NCI-H2029 (cell line): ENCODE measurements around the gene ALG1L2.
"Not testable (repeated sequence)": the region's sequence is repeated elsewhere in the genome, so short reads cannot be mapped to it uniquely, and the experiment has no call there.

Experiments
- DNase-seq: peaks from one replicate; lab custom pipeline; 2025; lab: John Stamatoyannopoulos, UW

ALG1L2 gene

DNA sequence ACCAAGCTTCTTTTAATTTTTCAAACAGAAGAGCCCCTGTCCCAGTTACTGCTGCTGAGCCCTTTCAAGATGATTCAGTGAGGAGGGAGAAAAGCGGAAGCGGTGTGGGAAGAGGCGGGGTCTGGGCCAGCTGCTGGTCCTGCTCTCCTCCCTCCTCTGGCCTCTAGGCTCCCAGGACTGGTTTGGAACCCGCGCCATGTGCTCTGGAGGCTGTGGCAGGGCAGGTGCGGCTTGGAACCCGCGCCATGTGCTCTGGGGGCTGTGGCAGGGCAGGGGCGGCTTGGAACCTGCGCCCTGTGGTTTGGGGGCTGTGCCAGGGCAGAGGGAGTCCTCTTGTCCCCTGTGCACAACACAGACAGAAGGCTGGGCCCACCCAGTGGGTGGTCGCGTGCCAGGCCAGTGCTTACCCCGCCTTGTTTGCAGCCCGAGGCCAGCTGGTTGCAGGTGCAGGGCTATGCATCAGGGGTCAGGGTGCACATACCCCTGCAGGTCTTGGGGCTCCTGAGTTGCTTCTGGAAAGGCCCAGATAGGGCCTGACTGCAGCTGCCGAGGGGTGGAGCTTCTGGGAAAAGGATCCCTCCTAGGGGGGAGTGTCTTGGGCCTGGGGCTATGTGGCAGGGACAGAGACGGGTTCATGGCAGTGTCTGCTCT is 12.2 kb downstream of the ALG1L2 start:
- no peak for DNase-seq

DNA sequence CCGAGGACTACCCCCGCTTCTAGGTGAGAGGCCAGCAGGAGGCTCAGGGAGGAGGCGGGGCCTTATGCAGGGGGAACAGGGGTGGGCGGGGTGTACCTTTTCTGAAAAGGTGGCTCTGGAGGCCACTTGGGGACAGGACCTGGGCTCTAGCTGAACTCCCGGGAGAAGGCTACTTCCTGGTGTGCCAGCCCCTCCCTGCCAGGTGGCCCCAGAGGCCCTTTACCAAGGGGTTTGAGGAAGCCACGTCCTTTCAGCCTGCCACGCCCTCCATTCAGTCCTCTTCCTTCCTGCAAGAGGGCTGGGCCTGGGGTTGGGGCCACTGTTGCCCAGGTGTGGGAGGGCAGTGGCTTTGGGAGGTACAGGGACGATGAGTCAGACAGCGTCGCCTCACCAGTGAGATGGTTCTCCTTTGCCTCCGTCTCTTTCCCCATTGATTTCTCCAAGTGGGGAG is 12.9 kb downstream of the ALG1L2 start:
- DNase-seq: not testable (repeated sequence)

DNA sequence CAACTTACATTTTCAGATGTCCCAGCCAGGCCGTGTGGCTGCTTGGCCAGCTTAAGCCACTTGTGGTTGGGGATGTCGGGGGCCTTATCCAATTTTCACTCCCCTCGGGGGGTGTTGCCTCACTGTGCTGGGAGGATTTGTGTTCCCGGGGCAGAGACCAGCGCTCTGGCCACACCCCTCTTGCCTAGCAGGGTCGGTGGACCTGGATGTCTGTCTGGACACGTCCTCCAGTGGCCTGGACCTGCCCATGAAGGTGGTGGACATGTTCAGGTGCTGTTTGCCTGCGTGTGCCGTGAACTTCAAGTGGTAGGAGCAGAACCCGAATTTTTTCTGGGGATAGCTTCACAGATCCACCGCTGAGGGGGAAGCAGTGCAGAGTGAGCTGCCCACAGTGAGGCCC is 14.2 kb downstream of the ALG1L2 start:
- DNase-seq: not testable (repeated sequence)

DNA sequence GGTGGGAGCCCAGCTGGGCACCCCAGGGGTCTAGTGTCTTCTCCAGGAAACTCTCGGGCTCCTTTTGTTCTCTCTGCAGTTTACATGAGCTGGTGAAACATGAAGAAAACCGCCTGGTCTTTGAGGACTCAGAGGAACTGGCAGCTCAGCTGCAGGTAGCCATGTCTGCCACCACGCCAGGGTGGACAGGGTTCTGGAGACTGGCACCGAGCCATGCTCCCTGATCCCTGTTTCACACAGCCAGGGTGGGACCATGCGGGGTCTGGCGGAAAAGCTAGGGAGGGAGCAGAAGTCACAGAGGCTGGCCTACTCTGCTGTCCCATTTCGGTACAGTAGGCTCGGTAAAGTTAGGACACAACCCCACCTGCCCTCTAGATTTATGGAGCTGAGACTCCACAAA is 15.5 kb downstream of the ALG1L2 start:
- DNase-seq: not testable (repeated sequence)

DNA sequence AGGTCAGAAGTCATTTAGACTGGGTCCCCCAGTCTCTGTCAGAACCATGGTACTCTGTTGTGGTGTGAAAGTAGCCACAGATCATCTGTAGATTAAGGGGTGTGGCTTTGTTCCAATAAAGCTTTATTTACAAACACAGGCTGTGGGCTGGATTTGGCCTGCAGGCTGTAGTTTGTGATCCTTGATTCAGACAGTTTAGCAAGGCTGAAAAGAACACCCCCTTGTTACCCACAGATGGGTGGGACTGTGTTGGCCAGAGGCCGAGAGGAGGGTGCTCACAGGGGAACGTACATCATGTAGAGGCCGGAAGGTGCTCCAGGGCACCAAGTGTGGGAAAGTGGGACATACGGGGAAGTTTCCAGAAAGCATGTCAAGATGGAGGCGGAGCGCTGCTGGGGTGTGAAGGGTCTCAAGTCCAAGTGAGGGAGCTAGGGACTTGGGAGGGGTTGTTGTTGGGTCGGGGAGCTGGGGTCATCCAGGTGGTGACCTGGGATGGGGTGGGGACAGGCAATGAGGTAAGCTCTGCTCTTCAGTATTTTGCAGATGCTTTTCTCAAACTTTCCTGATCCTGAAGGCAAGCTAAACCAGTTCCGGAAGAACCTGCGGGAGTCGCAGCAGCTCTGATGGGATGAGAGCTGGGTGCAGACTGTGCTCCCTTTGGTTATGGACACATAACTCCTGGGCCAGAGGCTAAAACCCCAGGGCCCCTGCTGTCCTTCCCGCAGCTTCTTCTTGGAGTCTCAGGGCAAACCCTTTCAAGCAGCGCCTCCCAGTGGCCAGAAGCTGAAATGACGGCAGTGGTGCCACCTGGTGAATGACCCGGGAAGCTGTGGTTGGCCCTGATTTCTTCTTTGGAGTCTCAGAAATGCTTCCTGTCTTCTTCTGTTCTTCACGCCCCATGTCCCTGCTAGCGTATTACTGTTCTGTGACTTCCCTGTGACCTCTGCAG is 16.3 kb downstream of the ALG1L2 start:
- DNase-seq: not testable (repeated sequence)

DNA sequence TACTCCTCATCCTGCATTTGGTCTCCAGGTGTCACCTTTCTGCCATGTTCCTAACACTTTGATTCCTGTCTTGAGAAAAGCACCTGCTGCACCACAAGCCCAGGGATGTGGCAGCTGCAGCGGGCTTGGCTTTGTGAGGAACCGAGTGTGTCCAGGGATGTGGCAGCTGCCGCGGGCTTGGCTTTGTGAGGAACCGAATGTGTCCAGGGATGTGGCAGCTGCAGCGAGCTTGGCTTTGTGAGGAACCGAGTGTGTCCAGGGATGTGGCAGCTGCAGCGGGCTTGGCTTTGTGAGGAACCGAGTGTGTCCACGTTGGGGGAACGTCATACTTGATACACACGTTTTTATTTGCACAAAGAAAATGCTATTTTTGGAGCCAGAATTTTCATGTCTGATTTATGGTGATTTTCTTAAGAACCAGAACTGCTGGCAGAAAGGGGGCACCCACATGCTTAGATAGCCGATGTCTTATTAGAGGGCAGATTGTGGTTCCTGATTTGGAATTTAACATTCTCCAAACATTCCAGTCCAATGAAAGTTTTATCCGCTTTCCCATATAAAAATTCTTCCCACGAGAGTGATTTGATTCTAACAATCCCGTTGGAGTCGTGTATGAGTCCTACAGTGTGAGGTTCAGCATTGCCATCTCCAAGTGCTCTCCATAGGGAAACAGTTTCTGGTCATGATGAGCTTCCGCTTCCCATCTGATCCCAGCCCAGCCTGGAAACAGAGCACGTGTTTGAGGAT is 17.2 kb downstream of the ALG1L2 start:
- DNase-seq: not testable (repeated sequence)

DNA sequence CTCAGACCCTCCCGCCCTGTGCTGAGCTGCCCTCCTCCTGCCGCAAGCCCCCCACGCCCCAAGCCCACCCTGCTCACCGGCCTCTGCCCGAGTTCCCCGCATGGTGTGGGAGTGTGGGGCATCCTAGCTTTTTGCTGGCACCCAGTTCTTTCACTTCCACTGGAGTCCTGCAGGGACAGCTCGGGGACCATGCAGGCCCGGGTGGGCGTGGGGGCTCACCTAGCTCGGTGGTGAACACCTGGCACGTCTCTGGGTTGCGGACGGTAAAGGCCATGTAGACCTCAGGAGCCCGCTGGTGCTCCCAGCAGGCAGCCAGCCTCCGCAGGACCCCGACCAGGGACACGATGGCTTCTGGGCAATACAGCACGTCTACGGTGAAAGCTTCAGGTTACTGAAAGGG is 20.9 kb downstream of the ALG1L2 start:
- not testable (repeated sequence) for DNase-seq

DNA sequence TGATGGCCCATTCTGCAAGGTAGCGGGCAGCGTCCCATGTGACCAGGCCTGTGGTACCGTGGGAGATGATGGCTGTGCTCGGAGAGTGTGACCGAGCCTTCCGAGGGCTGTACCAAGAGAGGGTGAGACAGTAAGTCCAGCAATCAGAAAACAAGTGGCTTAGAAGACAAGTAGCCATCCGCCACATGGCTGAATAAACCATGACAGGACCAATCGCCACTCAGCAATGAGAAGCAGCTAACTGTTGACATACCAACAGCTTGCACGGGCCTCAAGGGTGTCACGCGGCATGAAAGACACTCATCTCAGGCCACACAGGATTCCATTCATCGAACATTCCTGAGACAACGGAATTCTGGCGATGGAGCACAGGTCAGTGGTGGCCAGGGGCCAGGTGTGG is 22.6 kb downstream of the ALG1L2 start:
- DNase-seq: not testable (repeated sequence)

DNA sequence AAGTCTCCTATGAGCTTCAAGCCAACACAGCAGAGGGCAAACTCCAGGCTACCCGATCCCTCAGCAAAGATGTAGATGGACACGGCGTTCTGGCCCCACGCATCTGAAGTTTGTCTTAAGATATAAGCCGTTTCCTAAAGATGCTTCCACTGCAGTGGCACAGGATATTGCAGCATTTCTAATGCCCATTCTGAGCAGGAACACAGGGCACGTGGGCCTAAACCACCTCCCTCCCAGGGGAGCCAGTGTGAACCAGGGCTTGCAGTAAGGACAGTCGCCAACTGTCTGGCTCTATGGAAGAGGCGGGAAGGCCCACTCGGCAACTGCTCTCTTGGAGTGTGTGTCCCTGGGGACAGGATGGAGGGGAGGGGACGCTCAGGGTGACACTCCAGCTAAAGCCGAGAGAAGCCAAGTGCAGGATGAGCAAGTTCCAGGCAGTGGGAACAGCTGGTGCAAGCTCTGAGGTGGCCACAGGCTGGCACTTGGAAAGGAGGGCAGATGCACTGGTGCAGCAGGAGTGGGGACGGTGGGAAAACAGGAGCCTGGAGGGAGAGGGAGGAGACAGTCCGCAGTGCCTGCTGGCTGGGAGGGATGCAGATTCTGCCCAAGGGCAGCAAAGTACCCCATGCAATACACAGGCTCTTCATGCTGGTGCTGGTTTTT is 25.8 kb downstream of the ALG1L2 start:
- not testable (repeated sequence) for DNase-seq

DNA sequence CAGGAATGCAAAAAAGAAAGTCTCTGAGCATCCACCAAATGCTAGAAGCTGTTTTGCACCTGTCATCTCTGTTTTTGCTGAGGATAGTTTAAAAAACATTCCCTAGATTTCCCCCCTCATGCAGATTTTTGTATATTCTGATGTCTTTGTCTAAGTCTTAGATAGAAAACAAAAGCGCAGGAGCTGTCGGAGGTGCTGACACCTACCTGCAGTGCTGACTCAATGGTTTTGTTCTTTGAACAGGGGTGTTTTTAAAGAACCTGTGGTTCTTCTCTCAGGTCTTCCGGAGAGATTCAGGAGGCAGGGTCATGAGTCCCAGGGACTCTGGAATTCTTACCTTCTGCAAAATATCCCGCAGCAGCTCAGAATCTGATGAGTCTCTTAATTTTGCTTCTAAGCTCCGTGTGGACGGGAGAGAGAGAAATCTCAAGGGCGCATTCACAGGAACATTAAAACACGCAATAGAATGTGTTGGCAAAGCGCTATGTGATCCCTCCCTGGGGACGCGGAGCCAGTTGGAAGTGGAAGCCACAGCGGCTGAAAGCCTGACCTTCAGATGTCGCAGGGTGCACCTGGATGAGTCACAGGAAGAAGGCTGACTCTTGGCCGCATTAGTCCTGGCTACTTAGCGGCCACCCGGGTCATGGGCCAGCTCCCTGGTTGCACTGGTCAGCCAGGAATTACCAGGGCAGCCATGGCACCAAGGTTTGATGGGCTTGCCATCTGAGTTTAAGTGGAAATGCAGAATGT is 27.4 kb downstream of the ALG1L2 start:
- DNase-seq: not testable (repeated sequence)

DNA sequence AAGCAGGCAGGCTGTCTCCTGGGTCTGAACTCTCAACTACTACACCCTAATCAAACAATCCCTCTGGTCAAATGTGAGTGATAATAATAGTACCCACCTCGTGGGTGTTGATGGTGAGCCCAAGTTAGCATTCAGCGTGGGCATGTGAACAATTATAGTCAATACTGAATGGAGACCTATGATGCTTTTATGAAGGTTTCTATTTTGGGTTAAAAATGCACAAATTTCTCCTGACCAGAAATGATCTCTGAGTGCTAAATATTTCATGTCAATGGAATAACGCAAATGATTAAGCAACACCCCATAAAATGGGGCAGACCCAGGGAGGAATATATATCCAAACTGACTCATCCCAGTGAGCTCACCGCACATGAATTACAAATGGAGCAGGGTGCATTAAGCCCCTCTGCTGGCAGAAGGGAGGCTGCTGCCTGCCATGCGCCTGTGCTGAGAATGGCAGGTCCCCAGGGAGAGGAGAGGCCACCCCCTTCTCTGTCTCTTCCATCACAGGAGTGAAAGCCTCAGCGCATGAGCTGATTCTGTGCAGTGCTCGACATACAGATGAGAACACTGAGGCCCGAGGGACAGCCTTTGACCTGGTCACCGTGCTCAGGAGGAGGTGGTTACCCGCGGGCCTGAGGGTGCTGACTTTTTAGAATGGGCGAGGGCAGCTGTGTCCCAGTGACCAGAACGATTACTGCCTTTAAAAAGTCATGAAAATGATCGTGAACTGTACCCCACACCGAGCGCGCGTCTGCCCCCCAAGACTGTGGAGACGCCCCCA is 28.9 kb downstream of the ALG1L2 start:
- DNase-seq: not testable (repeated sequence)

DNA sequence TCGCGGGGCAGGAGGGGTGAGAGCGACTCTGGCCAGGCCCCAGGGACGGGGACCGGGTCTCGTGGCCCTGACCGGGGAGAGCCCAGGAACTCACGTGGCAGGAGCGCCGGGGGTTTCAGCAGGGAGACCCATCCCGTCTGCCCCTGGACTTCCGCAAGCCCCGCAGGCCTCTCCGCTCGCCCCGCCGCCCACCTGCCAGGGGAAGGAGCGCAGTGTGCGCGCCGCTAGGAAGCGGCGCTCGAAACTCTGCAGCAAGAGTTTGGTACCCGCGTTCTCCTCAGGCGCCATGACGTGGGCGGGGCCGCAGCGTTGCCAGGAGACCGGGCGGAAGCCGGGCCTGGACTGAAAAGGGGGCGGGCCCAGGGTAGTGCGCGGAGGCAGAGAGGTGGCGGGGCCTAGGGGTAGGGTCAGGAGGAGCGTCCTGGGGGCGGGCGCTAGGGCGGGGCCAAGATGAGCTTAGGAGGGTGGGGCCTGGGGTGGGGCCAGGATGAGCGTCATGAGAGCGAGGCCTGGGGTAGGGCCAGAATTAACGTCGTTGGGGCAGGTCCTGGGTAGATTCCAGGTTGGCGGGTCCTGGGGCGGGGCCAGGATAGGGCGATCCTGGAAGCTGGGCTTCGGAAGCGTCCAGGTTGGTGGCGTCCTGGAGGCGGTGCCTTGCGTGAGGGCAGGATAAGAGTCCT is 29.7 kb downstream of the ALG1L2 start:
- peak; percentile 88 for DNase-seq

DNA sequence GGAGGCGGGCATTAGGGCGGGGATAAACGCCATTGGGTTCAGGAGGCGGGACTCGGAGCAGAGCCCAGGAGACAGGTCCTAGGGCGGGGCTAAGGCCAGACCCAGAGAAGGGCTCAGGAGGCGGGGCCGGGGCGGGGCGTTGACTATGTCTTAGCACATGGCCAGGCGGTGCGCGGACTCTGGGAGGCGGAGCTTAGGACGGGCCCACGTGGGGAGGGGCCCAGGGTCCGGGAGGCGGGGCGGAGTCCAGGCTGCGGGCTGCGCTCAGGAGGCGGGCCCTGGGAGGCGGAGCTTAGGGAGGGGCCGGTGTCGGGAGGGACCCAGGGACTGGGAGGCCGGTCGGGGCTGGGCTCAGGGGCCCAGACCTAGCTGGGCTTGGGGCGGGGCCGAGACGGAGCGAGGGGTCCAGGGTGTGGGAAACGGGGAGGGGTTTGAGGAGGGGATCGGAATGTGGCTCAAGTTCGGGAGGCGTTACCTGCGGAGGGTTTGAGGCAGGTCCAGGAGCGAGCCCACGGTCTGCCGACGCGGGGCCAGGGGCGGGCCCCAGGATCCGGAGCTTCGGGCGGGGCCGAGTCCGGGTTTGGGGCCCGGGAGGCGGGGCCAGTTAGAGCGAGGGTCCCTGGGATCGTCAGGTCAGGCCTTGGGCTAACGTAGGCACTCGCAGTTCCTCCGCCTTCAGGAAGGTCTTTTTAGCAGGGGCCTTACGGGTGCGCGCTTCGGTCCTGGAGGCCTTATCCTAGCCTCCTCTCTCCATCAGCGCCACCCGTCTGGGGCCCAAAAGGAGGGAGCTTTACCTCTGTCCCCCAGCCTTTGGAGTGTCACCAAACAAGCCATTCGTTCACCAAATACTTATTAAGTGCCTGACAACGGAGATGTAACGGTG is 30.5 kb downstream of the ALG1L2 start:
- peak; percentile 85 for DNase-seq

DNA sequence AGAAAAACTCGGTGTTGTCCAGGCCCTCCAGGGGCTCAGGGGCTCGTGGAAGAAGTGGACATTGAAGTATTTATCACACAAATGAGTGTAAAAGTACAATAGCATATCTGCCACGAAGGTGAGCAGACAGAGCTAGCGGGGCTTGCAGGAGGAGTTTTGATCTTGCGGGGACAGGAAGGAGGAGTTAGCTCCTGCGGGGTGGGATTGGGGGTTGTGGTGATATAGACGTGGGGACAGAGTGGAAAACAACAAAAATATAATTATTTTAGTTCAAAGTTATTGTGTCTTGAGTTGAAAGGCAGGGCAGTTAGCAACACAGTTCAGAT is 31.1 kb downstream of the ALG1L2 start:
- DNase-seq: not testable (repeated sequence)

DNA sequence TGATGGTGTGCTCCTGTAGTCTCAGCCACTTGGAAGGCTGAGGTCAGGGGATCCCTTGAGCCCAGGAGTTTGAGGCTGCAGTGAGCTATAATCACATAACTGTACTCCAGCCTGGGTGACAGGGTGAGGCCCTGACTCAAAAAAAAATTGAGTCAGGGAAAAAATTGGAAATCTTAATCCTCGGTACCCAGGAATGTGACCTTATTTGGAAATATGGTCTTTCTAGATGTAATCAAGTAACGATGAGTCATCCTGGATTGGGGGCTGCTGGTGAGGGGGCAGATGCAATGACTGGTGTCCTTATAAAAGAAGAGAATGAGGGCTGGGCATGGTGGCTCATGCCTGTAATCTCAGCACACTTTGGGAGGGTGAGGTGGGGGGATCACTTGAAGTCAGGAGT is 33.8 kb downstream of the ALG1L2 start:
- DNase-seq: not testable (repeated sequence)

DNA sequence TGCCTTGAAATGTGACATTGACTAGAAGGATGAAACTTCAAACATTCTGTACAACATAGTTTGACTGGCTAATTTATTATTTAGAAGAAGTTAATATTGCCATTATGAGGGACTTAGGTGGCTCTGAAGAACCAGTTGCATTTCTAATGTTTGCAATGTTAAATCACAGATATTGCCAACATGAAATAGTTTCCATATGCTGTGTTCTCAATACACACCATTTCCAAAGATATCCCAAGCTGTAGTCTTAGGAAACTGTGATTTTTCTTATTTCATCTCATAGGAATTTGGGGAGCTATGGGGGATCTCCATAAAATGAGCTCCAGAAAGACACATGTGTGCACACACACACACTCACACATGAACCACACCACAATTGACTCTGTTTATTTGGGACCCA is 36.3 kb downstream of the ALG1L2 start:
- DNase-seq: no peak

DNA sequence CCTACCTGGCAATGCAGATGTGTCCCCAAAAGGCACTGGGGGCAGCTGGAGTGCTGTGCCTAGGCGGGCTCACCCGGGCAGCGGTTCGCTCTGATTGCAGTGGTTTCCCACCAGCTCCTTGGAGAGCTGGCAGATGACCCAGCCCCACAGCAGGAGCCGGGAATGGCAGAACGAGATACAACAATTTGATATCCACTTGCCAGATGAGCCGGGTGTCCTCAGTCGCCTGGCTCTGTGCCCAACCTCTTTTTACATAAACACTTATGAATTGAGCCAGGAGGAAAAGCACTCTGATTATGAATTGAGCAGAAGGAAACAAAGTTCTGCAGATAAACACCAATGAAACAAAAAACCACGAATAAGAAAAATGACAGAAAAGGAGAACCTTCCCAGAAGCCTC is 38.2 kb downstream of the ALG1L2 start:
- peak; percentile 74 for DNase-seq

DNA sequence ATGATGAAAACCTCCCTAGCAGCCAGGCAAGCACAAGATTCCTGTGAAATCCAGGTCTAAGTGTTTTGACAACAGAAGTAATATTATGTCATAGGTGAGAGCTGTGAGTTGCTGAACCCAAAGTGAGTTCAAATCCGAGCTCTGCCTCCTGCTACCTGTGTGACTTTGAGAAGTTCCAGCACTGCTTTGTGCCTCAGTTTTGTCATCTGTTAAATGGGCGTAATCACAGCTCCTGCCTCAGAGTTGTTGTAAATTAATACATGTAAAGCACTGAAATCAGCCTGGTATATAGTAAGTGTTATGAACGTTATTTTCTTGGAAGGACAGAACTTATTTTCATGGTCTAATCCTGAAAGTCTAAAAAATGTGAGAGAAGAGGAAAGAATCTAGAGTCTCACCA is 38.7 kb downstream of the ALG1L2 start:
- DNase-seq: not testable (repeated sequence)
